Neural cell (in vitro differentiated cells): ENCODE results near the gene RNASE7.

Source experiments
- CTCF ChIP-seq: fragments of 450-650 bp; IDR thresholded peaks from 2 replicates; pipeline ENCODE4 v1.5.1; 2014; ENCODE audit warnings: antibody characterized with exemption, mild to moderate bottlenecking, moderate library complexity; ENCODE audit not compliant: poor library complexity, severe bottlenecking
- EZH2 ChIP-seq: fragments of 200-600, 300-800 bp; shearing (Covaris generic), sonication (generic); IDR thresholded peaks from 2 replicates; pipeline ENCODE4 v1.6.1; 2014; ENCODE audit warnings: antibody characterized with exemption, low read length, borderline replicate concordance, mild to moderate bottlenecking; ENCODE audit not compliant: insufficient read depth, poor library complexity, severe bottlenecking
- POLR2AphosphoS5 ChIP-seq: IDR thresholded peaks from 2 replicates; pipeline ENCODE4 v1.6.1; 2012
- SMC3 ChIP-seq: fragments of 450-650 bp; conservative IDR thresholded peaks from 2 replicates; pipeline ENCODE4 v1.6.1; 2014; ENCODE audit warnings: antibody characterized with exemption, mild to moderate bottlenecking, moderate library complexity; ENCODE audit not compliant: poor library complexity

DNA sequence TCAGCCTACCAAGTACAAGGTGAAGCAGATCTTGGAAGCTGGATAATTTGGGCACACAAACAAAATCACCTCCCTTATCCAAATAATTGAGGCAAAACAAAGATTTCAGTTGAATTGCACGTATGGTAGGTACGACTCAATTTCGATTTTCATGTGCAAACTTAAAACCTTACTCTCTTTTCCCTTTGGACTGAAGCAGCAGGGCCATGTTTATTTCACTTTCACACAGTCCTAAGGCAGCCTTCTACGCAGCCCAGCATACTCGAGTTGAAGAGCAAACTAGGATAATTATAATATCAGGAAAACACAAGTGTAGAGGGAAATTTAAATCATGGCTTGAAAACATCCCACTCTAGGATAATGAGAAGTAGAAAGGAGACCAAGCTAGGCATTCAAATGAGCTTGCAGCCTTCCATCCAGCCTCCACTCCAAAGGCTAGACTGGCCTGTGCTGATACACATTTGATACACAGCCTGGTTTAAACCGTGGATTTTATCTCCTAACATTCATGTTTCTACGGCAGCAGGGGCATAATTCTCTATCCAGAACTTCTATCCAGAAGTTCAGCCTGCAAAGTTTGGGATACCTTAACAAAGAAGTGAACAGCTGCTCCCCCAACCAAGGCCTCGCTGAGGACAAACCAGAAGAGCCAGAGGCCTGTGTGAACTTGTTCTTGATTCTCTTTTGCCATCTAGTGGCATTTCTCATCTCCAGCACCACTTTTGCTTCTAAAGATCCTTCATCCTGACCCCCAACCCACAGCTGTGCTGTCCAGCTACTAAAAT lies 2.4 kb upstream of the RNASE7 start:
- TF ChIP-seq CTCF (peak; percentile 76), SMC3 (peak; percentile 76), POLR2AphosphoS5 (no peak), EZH2 (no peak)
